K562 (cell line): Measurements from ENCODE around the gene FMN2.

Experiments used
- EZH2 ChIP-seq: IDR thresholded peaks from 2 replicates; pipeline ENCODE4 v1.6.1; 2012; ENCODE audit warnings: low read depth, mild to moderate bottlenecking, inconsistent platforms, low read length, borderline replicate concordance
- JUN ChIP-seq, 2 experiments: sonication (generic) in 1 of 2; formaldehyde crosslinking in 1 of 2; IDR thresholded peaks; 2 replicates each; pipeline versions ENCODE4 v1.6.1 to v1.8.0; 2012 to 2022; ENCODE audit warnings: borderline replicate concordance in 2 of 2, mild to moderate bottlenecking in 2 of 2, improper control_type of control experiment in 1 of 2, low read depth in 1 of 2, low read length in 1 of 2, missing genetic modification reagents in 1 of 2
- NCOR1 ChIP-seq: fragments of 450-650 bp; IDR thresholded peaks from 2 replicates; pipeline ENCODE4 v1.6.1; 2016; ENCODE audit warnings: mild to moderate bottlenecking, moderate library complexity
- NFATC3 ChIP-seq: fragments of 450-650 bp; IDR thresholded peaks from 2 replicates; pipeline ENCODE4 v1.6.1; 2017; ENCODE audit warnings: mild to moderate bottlenecking
- NFIC ChIP-seq: fragments of 450-650 bp; IDR thresholded peaks from 2 replicates; pipeline ENCODE4 v1.6.1; 2017; ENCODE audit warnings: mild to moderate bottlenecking, inconsistent platforms
- RFX1 ChIP-seq: fragments of 450-650 bp; IDR thresholded peaks from 2 replicates; pipeline ENCODE4 v1.6.1; 2016; ENCODE audit warnings: mild to moderate bottlenecking, moderate library complexity
- ZNF24 ChIP-seq: fragments of 450-650 bp; IDR thresholded peaks from 2 replicates; pipeline ENCODE4 v1.6.1; 2016

DNA sequence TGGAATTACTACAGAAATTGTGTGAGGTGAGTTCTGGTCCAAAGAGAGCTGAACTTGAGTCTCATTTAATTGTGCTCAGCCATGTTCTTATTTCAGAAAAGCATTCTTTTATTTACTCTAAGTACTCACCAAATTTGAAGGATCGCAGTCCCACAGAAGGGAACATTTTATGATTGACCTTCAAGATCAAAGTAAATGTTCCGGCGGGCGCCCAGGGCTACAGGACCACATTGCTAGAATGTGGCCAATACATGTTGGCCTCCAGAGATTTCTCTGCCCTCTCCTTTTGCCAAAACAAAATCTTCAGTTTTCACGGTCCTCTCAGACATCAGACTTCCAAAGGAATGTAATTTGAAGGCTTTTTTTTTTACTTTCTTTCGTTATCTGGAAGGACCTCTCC, 237.8 kb downstream of the FMN2 start:
- TF ChIP-seq NCOR1, result no peak
- no peak for TF ChIP-seq JUN (IDR thresholded peaks at IDR 0.05; ENCODE audit: borderline replicate concordance, low read depth, low read length)
- no peak for TF ChIP-seq JUN (CRISPR knock-in tag; IDR thresholded peaks at IDR 0.05; ENCODE audit: borderline replicate concordance)
- TF ChIP-seq NFATC3, result no peak
- TF ChIP-seq RFX1, result no peak
- TF ChIP-seq NFIC, result no peak
- TF ChIP-seq ZNF24, result no peak
- TF ChIP-seq EZH2, result no peak
